CD14-positive monocyte (primary cell): ENCODE results near the gene SPTB. TPM values are rescaled to one million over a fixed set of nuclear protein-coding genes. Genes with fewer than 3 reads are reported as not detected.
A peak's percentile ranks its signal among the peaks of the same experiment; 100 is the strongest.

Source experiments
- DNase-seq, 3 donors: peaks; one replicate each; pipeline ENCODE4 v3.0.0-alpha.2; 2011 to 2022
- H2AFZ ChIP-seq: 2 replicates; pipeline ENCODE4 v1.6.0; 2012; ENCODE audit warnings: mild to moderate bottlenecking, low read depth, low read length, inconsistent platforms; ENCODE audit not compliant: insufficient read depth, poor library complexity, severe bottlenecking
- H3K27ac ChIP-seq, 2 donors: 1 replicate in 1 of 2; 2 replicates in 1 of 2; pipeline ENCODE4 v1.5.1; 2012 to 2013; ENCODE audit warnings: low read length in 2 of 2, control low read depth in 1 of 2, inconsistent platforms in 1 of 2, low read depth in 1 of 2, mild to moderate bottlenecking in 1 of 2
- H3K27me3 ChIP-seq, 2 donors: one replicate each; pipeline versions ENCODE4 v1.6.0 to v1.6.1; 2011 to 2013; ENCODE audit warnings: low read length in 2 of 2; ENCODE audit not compliant: control insufficient read depth in 2 of 2, insufficient read depth in 2 of 2
- H3K36me3 ChIP-seq, 2 donors: replicated peaks in 1 of 2; 1 replicate in 1 of 2; 2 replicates in 1 of 2; pipeline versions ENCODE4 v1.5.1 to v1.6.1; 2012 to 2013; ENCODE audit warnings: low read length in 2 of 2, control low read depth in 1 of 2, inconsistent platforms in 1 of 2, mild to moderate bottlenecking in 1 of 2; ENCODE audit not compliant: insufficient read depth in 2 of 2, control insufficient read depth in 1 of 2
- H3K4me1 ChIP-seq, 2 donors: 1 replicate in 1 of 2; 2 replicates in 1 of 2; pipeline versions ENCODE4 v1.5.1 to v1.6.1; 2012 to 2013; ENCODE audit warnings: low read length in 2 of 2, control low read depth in 1 of 2, inconsistent platforms in 1 of 2, mild to moderate bottlenecking in 1 of 2, moderate library complexity in 1 of 2; ENCODE audit not compliant: insufficient read depth in 2 of 2, control insufficient read depth in 1 of 2
- H3K4me2 ChIP-seq: replicated peaks from 2 replicates; pipeline ENCODE3; 2012; ENCODE audit warnings: low read length, moderate library complexity, mild to moderate bottlenecking; ENCODE audit not compliant: poor library complexity, severe bottlenecking; ENCODE audit errors: extremely low read depth
- H3K4me3 ChIP-seq, 3 experiments: fragments of 200-600 bp in 1 of 3; sonication (generic) in 1 of 3; replicated peaks in 1 of 3; 1 replicate in 2 of 3; 2 replicates in 1 of 3; pipeline ENCODE4 v1.5.1; 2011 to 2013; ENCODE audit warnings: low read length in 3 of 3, mild to moderate bottlenecking in 3 of 3, control low read depth in 2 of 3, low read depth in 2 of 3, inconsistent platforms in 1 of 3, moderate library complexity in 1 of 3
- H3K79me2 ChIP-seq: 2 replicates; pipeline ENCODE4 v1.6.0; 2012; ENCODE audit warnings: mild to moderate bottlenecking, control low read depth, inconsistent platforms, low read length, moderate library complexity; ENCODE audit not compliant: insufficient read depth
- H3K9ac ChIP-seq: 2 replicates; pipeline ENCODE4 v1.6.0; 2017; ENCODE audit warnings: low read length, mild to moderate bottlenecking; ENCODE audit not compliant: insufficient read depth, poor library complexity, severe bottlenecking
- H3K9me3 ChIP-seq, 2 donors: replicated peaks in 1 of 2; 1 replicate in 1 of 2; 2 replicates in 1 of 2; pipeline versions ENCODE4 v1.5.1 to v1.6.1; 2012 to 2013; ENCODE audit warnings: low read length in 2 of 2, control low read depth in 1 of 2; ENCODE audit not compliant: control insufficient read depth in 1 of 2, insufficient read depth in 1 of 2
- H4K20me1 ChIP-seq: 2 replicates; pipeline ENCODE4 v1.6.0; 2012; ENCODE audit warnings: mild to moderate bottlenecking, low read length, control low read depth, moderate library complexity; ENCODE audit not compliant: insufficient read depth
- H3K27ac Mint-ChIP-seq, 7 donors: one replicate each; pipeline ENCODE4 v1.8.0; 2020; ENCODE audit warnings: mild to moderate bottlenecking in 7 of 7, mixed read lengths in 7 of 7, moderate library complexity in 6 of 7, inconsistent platforms in 2 of 7
- H3K27me3 Mint-ChIP-seq, 3 donors: one replicate each; pipeline ENCODE4 v1.8.0; 2021 to 2022; ENCODE audit warnings: low read depth in 3 of 3, mild to moderate bottlenecking in 3 of 3, mixed read lengths in 3 of 3, moderate library complexity in 3 of 3, inconsistent platforms in 1 of 3
- H3K36me3 Mint-ChIP-seq, 2 donors: one replicate each; pipeline ENCODE4 v1.8.0; 2020; ENCODE audit warnings: mixed read lengths in 2 of 2, inconsistent platforms in 1 of 2, mild to moderate bottlenecking in 1 of 2
- H3K4me1 Mint-ChIP-seq: one replicate; pipeline ENCODE4 v1.8.0; 2020; ENCODE audit warnings: mild to moderate bottlenecking, mixed read lengths
- H3K4me3 Mint-ChIP-seq, 2 donors: one replicate each; pipeline ENCODE4 v1.8.0; 2020; ENCODE audit warnings: mild to moderate bottlenecking in 2 of 2, mixed read lengths in 2 of 2, moderate library complexity in 1 of 2
- H3K9me3 Mint-ChIP-seq, 7 donors: one replicate each; pipeline ENCODE4 v1.8.0; 2020 to 2022; ENCODE audit warnings: mixed read lengths in 7 of 7, mild to moderate bottlenecking in 6 of 7, moderate library complexity in 6 of 7, inconsistent platforms in 2 of 7
- WGBS: methylation state at CpG from one replicate; pipeline ENCODE4 v1.1.5; 2013; ENCODE audit warnings: missing lambda C conversion rate; ENCODE audit not compliant: insufficient coverage; 5-methylcytosine and 5-hydroxymethylcytosine counted together
- intact Hi-C, 2 donors: fragments of 100-400 bp; cut with micrococcal nuclease; formaldehyde crosslinking; loops; one replicate each; pipeline versions ENCODE4 v1.15.0 to v1.15.1; 2023
- polyA plus RNA-seq, 3 donors: library from polyadenylated mRNA; depleted of rRNA in 1 of 3; unstranded in 2 of 3; stranded (reverse) in 1 of 3; fragments of 300-500 nt in 2 of 3; fragments of >200 nt in 1 of 3; fragmentation: Illumina TruSeq in 2 of 3; gene quantifications; 1 replicate in 2 of 3; 2 replicates in 1 of 3; pipeline ENCODE4 v1.2.3, GENCODE V29; 2012 to 2021
- TF ChIP-seq, protein P1 (sequence below): fragments of 200-600 bp; IDR thresholded peaks from one replicate; pipeline ENCODE4 v1.8.0; 2022; ENCODE audit warnings: antibody characterized with exemption, mild to moderate bottlenecking

Gene SPTB
- polyA plus RNA-seq, 3 donors, result not detected

DNA sequence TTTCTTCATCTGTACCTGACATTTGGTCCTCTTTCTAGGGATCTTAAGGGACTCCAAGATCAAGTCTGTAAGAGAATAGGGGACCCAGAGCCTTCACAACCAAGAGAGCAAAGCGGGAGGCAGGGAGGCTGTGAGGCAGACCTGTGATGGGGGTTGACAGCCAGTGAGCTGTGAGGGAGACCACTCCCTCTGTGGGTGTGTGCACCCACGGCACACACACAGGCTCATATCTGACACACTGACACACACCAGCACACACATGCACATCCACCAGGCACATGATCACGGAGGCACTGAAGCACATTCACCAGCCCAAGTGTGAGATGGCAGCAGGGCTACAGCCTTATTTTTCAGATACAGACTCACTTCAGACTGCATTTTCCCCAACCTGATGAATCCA is 55.2 kb downstream of the SPTB start:
- H3K36me3 ChIP-seq, result no peaks in the 10 kb centered on the region
- H3K4me3 Mint-ChIP-seq, result no peak overlapping the region
- TF ChIP-seq, protein P1, sequence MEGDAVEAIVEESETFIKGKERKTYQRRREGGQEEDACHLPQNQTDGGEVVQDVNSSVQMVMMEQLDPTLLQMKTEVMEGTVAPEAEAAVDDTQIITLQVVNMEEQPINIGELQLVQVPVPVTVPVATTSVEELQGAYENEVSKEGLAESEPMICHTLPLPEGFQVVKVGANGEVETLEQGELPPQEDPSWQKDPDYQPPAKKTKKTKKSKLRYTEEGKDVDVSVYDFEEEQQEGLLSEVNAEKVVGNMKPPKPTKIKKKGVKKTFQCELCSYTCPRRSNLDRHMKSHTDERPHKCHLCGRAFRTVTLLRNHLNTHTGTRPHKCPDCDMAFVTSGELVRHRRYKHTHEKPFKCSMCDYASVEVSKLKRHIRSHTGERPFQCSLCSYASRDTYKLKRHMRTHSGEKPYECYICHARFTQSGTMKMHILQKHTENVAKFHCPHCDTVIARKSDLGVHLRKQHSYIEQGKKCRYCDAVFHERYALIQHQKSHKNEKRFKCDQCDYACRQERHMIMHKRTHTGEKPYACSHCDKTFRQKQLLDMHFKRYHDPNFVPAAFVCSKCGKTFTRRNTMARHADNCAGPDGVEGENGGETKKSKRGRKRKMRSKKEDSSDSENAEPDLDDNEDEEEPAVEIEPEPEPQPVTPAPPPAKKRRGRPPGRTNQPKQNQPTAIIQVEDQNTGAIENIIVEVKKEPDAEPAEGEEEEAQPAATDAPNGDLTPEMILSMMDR, result no peak
- no peak for DNase-seq
- H2AFZ ChIP-seq, result peak overlapping the region; percentile 14
- H3K9ac ChIP-seq, result no peak overlapping the region
- no peaks in the 10 kb centered on the region for H3K79me2 ChIP-seq
- peaks cover 9 to 13% (median 10%) of the 10 kb centered on the region in 3 donors for H3K27me3 Mint-ChIP-seq
- H3K9me3 Mint-ChIP-seq, result no peaks in the 10 kb centered on the region
- H3K27me3 ChIP-seq, result peaks cover 0 to 5% of the 10 kb centered on the region in 2 donors
- no peak overlapping the region for H3K4me3 ChIP-seq
- H3K9me3 ChIP-seq, result no peaks in the 10 kb centered on the region
- 100% methylated on average over 1 of the region's 3 CpGs for WGBS
- peaks cover 30% of the 10 kb centered on the region for H3K4me1 Mint-ChIP-seq
- no peaks in the 10 kb centered on the region for H3K36me3 Mint-ChIP-seq
- no peaks in the 10 kb centered on the region for H4K20me1 ChIP-seq
- no peak overlapping the region for H3K4me2 ChIP-seq
- no peak overlapping the region for H3K27ac ChIP-seq
- no peak overlapping the region for H3K27ac Mint-ChIP-seq
- H3K4me1 ChIP-seq, result peaks cover 18 to 21% of the 10 kb centered on the region in 2 donors
- intact Hi-C loops, result loop anchor here (5.0 to 10.0 kb wide), 2 partner anchors 68 to 160 kb away; partner anchors contain the start of gene FNTB (in 1 of the 2)

DNA sequence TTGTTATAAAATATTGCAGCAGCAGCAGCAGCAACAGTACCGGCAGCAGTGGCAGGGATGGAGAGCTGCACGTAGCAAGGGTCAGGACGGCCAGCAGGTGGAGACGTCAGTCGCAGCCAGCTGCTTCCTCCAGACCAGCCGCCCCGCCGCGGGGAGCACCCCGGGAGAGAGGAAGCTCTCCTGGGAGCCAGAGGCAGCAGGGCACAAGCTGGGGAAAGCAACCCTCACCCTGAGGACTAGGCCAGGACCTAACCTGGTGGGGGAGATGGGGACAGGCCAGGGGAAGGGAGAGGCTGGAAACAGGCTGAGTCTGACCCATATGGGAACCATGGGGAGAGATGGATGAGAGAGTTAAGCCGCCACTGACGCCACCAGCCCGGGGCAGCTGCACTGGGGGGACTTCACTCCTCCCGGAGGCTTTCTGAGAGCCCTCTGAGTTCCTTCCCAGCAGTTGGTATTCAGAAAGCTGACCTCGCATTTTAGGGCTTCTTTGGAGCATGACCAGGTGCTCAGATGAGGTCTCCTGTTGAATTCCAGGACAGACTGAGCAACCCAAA is 56.3 kb downstream of the SPTB start:
- H3K79me2 ChIP-seq, result no peaks in the 10 kb centered on the region
- WGBS, result 7% methylated on average over 12 of the region's 15 CpGs
- H3K36me3 Mint-ChIP-seq, result no peaks in the 10 kb centered on the region
- H3K4me1 ChIP-seq, result peaks cover 18 to 21% of the 10 kb centered on the region in 2 donors
- H3K9me3 Mint-ChIP-seq, result no peaks in the 10 kb centered on the region
- peaks cover 12 to 16% (median 13%) of the 10 kb centered on the region in 3 donors for H3K27me3 Mint-ChIP-seq
- no peaks in the 10 kb centered on the region for H4K20me1 ChIP-seq
- H3K36me3 ChIP-seq, result no peaks in the 10 kb centered on the region
- no peak overlapping the region for H3K27ac ChIP-seq
- peaks cover 30% of the 10 kb centered on the region for H3K4me1 Mint-ChIP-seq
- peak overlapping the region in 1 of 2 donors; percentile 71 for H3K4me3 Mint-ChIP-seq
- peak overlapping the region; percentile 27 for H3K4me2 ChIP-seq
- TF ChIP-seq, protein P1, result peak; percentile 86
- intact Hi-C loops, result loop anchor here (5.0 to 10.0 kb wide), 2 partner anchors 69 to 161 kb away; partner anchors contain the start of gene FNTB (in 1 of the 2)
- H2AFZ ChIP-seq, result peak overlapping the region; percentile 68
- H3K4me3 ChIP-seq, result no peak overlapping the region
- H3K27me3 ChIP-seq, result peaks cover 0 to 5% of the 10 kb centered on the region in 2 donors
- no peaks in the 10 kb centered on the region for H3K9me3 ChIP-seq
- no peak overlapping the region for H3K9ac ChIP-seq
- DNase-seq, result peak; percentile 61 to 71 (median 70)
- no peak overlapping the region for H3K27ac Mint-ChIP-seq
